Measurements from ENCODE around the gene KANK3. TPM values are rescaled to one million over a fixed set of nuclear protein-coding genes. Genes with fewer than 3 reads are reported as not detected.
"Not testable (repeated sequence)": the region's sequence is repeated elsewhere in the genome, so short reads cannot be mapped to it uniquely, and the experiment has no call there.

Gene KANK3
- total RNA-seq, 2 donors from 2014 or later = 10.0 to 13.0 TPM

DNA sequence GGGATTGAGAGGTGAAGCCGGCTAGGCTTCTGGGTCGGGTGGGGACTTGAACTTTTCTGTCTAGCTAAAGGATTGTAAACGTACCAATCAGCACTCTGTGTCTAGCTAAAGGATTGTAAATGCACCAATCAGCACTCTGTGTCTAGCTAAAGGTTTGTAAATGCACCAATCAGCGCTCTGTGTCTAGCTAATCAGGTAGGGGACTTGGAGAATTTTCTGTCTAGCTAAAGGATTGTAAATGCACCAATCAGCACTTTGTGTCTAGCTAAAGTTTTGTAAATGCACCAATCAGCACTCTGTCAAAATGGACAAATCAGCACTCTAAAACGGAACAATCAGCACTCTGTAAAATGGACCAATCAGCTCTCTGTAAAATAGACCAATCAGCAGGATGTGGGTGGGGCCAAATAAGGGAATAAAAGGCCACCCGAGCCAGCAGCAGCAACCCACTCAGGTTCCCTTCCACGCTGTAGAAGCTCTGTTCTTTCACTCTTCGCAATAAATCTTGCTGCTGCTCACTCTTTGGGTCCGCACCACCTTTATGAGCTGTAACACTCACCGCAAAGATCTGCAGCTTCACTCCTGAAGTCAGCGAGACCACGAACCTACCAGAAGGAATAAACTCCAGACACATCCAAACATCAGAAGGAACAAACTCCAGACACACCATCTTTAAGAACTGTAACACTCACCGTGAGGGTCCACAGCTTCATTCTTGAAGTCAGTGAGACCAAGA is 36.3 kb upstream of the KANK3 start:
- not testable (repeated sequence) for ATAC-seq (ENCODE audit: insufficient number of reproducible peaks, low FRiP score, low read depth); H3K36me3 ChIP-seq; DNase-seq (ENCODE audit: low spot score)

DNA sequence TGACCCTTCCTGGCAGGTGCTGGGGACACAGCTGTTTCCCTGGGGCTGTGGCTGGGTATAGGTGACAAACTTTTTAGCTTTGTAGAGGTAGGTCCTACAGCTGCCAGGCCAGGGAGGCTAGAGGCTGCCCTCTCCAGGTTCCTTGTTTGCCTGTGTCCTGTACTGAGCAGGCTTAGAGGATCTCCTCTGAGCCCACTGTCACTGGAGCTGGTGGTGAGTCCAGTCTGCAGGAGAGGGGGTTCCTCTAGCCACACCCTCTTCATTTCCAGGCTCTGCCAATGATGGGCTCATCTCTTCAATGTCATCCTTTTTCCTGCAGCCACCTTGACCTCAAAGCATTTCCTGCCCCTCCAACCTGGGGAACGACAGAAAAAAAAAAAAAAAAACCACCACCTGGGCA is 34.5 kb upstream of the KANK3 start:
- no peaks in the 10 kb centered on the region for H3K9me3 ChIP-seq
- ATAC-seq (ENCODE audit: insufficient number of reproducible peaks, low FRiP score, low read depth) = no peak
- H3K27ac ChIP-seq = no peak overlapping the region
- TF ChIP-seq, protein P1, sequence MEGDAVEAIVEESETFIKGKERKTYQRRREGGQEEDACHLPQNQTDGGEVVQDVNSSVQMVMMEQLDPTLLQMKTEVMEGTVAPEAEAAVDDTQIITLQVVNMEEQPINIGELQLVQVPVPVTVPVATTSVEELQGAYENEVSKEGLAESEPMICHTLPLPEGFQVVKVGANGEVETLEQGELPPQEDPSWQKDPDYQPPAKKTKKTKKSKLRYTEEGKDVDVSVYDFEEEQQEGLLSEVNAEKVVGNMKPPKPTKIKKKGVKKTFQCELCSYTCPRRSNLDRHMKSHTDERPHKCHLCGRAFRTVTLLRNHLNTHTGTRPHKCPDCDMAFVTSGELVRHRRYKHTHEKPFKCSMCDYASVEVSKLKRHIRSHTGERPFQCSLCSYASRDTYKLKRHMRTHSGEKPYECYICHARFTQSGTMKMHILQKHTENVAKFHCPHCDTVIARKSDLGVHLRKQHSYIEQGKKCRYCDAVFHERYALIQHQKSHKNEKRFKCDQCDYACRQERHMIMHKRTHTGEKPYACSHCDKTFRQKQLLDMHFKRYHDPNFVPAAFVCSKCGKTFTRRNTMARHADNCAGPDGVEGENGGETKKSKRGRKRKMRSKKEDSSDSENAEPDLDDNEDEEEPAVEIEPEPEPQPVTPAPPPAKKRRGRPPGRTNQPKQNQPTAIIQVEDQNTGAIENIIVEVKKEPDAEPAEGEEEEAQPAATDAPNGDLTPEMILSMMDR (IDR thresholded peaks at IDR 0.05) = no peak
- no peak for DNase-seq (ENCODE audit: low spot score)
- peaks cover 0 to 5% of the 10 kb centered on the region in 2 donors for H3K4me1 ChIP-seq (ENCODE audit: control insufficient read depth in 1 of 2, low read depth in 2 of 2)
- H3K27me3 ChIP-seq (replicated peaks; ENCODE audit: insufficient read depth) = no peaks in the 10 kb centered on the region
- H3K4me3 ChIP-seq = no peak overlapping the region
- H3K36me3 ChIP-seq = peaks cover 7% of the 10 kb centered on the region

More for the DNA sequence above, 36.3 kb upstream of the KANK3 start:
- not testable (repeated sequence) for H3K4me3 ChIP-seq; H3K27me3 ChIP-seq (replicated peaks; ENCODE audit: insufficient read depth); H3K27ac ChIP-seq; H3K9me3 ChIP-seq; H3K4me1 ChIP-seq (ENCODE audit: control insufficient read depth in 1 of 2, low read depth in 2 of 2)

DNA sequence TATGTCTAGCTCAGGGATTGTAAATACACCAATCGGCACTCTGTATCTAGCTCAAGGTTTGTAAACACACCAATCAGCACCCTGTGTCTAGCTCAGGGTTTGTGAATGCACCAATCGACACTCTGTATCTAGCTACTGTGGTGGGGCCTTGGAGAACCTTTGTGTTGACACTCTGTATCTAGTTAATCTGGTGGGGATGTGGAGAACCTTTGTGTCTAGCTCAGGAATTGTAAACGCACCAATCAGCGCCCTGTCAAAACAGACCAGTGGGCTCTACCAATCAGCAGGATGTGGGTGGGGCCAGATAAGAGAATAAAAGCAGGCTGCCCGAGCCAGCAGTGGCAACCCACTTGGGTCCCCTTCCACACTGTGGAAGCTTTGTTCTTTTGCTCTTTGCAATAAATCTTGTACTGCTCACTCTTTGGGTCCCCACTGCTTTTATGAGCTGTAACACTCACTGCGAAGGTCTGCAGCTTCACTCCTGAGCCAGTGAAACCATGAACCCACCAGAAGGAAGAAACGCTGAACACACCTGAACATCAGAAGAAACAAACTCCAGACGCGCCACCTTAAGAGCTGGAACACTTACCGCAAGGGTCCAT is 33.4 kb upstream of the KANK3 start:
- DNase-seq (ENCODE audit: low spot score); H3K9me3 ChIP-seq; ATAC-seq (ENCODE audit: insufficient number of reproducible peaks, low FRiP score, low read depth); H3K27ac ChIP-seq; H3K27me3 ChIP-seq (replicated peaks; ENCODE audit: insufficient read depth); H3K4me1 ChIP-seq (ENCODE audit: control insufficient read depth in 1 of 2, low read depth in 2 of 2); H3K4me3 ChIP-seq; H3K36me3 ChIP-seq: not testable (repeated sequence)

DNA sequence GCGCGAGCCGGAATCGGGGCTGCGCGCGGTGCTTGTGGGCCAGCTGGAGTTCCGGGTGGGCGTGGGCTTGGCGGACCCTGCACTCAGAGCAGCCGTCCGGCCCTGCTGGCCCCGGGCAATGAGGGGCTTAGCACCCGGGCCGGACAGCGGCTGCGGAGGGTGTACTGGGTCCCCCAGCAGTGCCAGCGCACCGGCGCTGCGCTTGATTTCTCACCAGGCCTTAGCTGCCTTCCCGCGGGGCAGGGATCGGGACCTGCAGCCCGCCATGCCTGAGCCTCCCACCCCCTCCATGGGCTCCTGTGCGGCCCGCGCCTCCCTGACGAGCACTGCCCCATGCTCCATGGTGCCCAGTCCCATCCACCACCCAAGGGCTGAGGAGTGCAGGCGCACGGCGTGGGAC is 32.7 kb upstream of the KANK3 start:
- H3K4me1 ChIP-seq (ENCODE audit: control insufficient read depth in 1 of 2, low read depth in 2 of 2); H3K36me3 ChIP-seq; H3K9me3 ChIP-seq; DNase-seq (ENCODE audit: low spot score); H3K27ac ChIP-seq; ATAC-seq (ENCODE audit: insufficient number of reproducible peaks, low FRiP score, low read depth); H3K27me3 ChIP-seq (replicated peaks; ENCODE audit: insufficient read depth); H3K4me3 ChIP-seq: not testable (repeated sequence)

DNA sequence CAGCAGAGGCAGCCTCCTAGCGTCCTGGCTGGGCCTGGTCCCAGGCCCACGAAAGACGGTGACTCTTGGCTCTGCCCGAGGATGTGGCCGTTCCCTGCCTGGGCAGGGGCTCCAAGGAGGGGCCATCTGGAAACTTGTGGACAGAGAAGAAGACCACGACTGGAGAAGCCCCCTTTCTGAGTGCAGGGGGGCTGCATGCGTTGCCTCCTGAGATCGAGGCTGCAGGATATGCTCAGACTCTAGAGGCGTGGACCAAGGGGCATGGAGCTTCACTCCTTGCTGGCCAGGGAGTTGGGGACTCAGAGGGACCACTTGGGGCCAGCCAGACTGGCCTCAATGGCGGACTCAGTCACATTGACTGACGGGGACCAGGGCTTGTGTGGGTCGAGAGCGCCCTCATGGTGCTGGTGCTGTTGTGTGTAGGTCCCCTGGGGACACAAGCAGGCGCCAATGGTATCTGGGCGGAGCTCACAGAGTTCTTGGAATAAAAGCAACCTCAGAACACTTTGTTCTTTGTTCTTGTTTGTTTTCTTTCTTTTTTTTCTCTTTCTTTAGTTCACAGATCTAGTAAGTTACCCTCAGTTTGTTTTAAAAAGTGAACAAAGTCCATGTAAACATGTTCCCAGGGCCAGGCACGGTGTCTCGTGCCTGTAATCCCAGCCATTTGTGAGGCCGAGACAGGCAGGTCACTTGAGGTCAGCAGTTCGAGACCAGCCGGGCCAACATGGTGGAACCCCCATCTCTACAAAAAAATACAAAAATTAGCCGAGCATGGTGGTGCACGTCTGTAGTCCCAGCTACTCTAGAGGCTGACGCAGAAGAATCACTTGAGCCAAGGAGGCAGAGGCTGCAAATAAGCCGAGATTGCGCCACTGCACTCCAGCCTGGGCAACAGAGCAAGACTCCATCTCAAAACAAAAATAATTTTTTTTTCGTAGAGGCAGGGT is 31.1 kb upstream of the KANK3 start:
- ATAC-seq (ENCODE audit: insufficient number of reproducible peaks, low FRiP score, low read depth) (peak; percentile 52), DNase-seq (ENCODE audit: low spot score) (no peak)
- H3K4me1 ChIP-seq (ENCODE audit: control insufficient read depth in 1 of 2, low read depth in 2 of 2) = peaks cover 0 to 5% of the 10 kb centered on the region in 2 donors
- no peak overlapping the region for H3K4me3 ChIP-seq
- no peaks in the 10 kb centered on the region for H3K27me3 ChIP-seq (replicated peaks; ENCODE audit: insufficient read depth)
- no peaks in the 10 kb centered on the region for H3K9me3 ChIP-seq
- peaks cover 8% of the 10 kb centered on the region for H3K36me3 ChIP-seq
- TF ChIP-seq, protein P1 (IDR thresholded peaks at IDR 0.05) = no peak
- peak overlapping the region; percentile 35 to 45 for H3K27ac ChIP-seq

DNA sequence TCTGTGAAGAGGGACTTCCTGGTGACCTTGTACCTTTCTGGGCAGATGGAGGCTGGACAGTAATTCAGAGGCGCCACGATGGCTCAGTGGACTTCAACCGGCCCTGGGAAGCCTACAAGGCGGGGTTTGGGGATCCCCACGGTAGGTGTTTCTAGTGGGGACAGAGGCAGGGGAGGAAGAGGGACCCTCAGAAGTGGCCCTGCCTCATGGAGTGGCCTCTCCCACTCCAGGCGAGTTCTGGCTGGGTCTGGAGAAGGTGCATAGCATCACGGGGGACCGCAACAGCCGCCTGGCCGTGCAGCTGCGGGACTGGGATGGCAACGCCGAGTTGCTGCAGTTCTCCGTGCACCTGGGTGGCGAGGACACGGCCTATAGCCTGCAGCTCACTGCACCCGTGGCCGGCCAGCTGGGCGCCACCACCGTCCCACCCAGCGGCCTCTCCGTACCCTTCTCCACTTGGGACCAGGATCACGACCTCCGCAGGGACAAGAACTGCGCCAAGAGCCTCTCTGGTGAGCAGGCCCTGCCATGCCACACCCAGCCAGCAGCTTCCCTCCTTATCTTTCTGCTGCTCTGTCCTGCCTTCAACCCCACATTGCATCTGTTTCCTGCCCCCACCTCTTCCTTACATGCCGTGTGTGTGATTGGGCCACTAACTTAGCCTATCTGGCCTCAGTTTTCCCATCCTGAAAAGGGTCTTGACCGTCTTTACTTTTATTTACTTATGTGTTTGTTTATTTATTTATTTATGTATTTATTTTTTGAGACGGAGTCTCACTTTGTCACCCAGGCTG is 28.1 kb upstream of the KANK3 start:
- Histone ChIP-seq H3K4me3 (no peak overlapping the region), H3K9me3 (no peaks in the 10 kb centered on the region), H3K4me1 (ENCODE audit: control insufficient read depth in 1 of 2, low read depth in 2 of 2) (peaks cover 13 to 27% of the 10 kb centered on the region in 2 donors), H3K27me3 (replicated peaks; ENCODE audit: insufficient read depth) (no peaks in the 10 kb centered on the region), H3K27ac (no peak overlapping the region), H3K36me3 (peaks cover 7% of the 10 kb centered on the region)
- ATAC-seq (ENCODE audit: insufficient number of reproducible peaks, low FRiP score, low read depth) (no peak), DNase-seq (ENCODE audit: low spot score) (no peak)
- TF ChIP-seq, protein P1 (IDR thresholded peaks at IDR 0.05) = no peak

Data from thoracic aorta (tissue), 2 donors.